Esophagus squamous epithelium (tissue), 5 donors: ENCODE results near the gene TSPEAR. TPM values are rescaled to one million over a fixed set of nuclear protein-coding genes. Genes with fewer than 3 reads are reported as not detected.

Experiments used
- DNase-seq: peaks from one replicate; lab custom pipeline; 2025; lab: John Stamatoyannopoulos, UW
- H3K27ac ChIP-seq, 4 donors: fragments of 200-600 bp; sonication (generic); one replicate each; pipeline ENCODE4 v1.5.1; 2016 to 2019; ENCODE audit warnings: mild to moderate bottlenecking in 1 of 4
- H3K27me3 ChIP-seq, 4 donors: fragments of 200-600 bp; sonication (generic); 1 replicate in 3 of 4; 2 replicates in 1 of 4; pipeline versions ENCODE4 v1.5.1 to v1.6.0; 2017 to 2021; ENCODE audit warnings: antibody characterized with exemption in 1 of 4
- H3K36me3 ChIP-seq, 3 donors: fragments of 200-600 bp; sonication (generic); one replicate each; pipeline ENCODE4 v1.5.1; 2016 to 2019
- H3K4me1 ChIP-seq, 3 donors: fragments of 200-600 bp; sonication (generic); one replicate each; pipeline ENCODE4 v1.5.1; 2017 to 2019
- H3K4me3 ChIP-seq, 4 donors: fragments of 200-600 bp; sonication (generic); 1 replicate in 3 of 4; 2 replicates in 1 of 4; pipeline ENCODE4 v1.5.1; 2016 to 2019; ENCODE audit warnings: mild to moderate bottlenecking in 2 of 4, moderate library complexity in 1 of 4
- H3K9me3 ChIP-seq, 3 donors: fragments of 200-600 bp; sonication (generic); one replicate each; pipeline ENCODE4 v1.5.1; 2016 to 2019
- CTCF ChIP-seq, 6 experiments: fragments of 450-650 bp in 4 of 6; fragments of 200-600 bp in 2 of 6; sonication (generic) in 2 of 6; IDR thresholded peaks; one replicate each; pipeline ENCODE4 v1.5.1; 2016 to 2019; ENCODE audit warnings: antibody characterized with exemption in 6 of 6, mild to moderate bottlenecking in 4 of 6, moderate library complexity in 4 of 6
- POLR2A ChIP-seq, 4 donors: fragments of 450-650 bp; IDR thresholded peaks; one replicate each; pipeline ENCODE4 v1.6.1; 2017; ENCODE audit warnings: antibody characterized with exemption in 4 of 4, mild to moderate bottlenecking in 4 of 4, moderate library complexity in 3 of 4
- WGBS, 2 donors: methylation state at CpG; one replicate each; pipeline ENCODE4 v1.1.5; 2018; 5-methylcytosine and 5-hydroxymethylcytosine counted together
- intact Hi-C: fragments of 100-400 bp; cut with DNase I; formaldehyde crosslinking; loops from one replicate; pipeline ENCODE4 v1.15.0; 2022
- total RNA-seq, 4 donors: library from RNA; depleted of rRNA; stranded (reverse); fragments of >200 nt; gene quantifications; one replicate each; pipeline ENCODE4 v1.1.0, GENCODE V29; 2016
- donor health status: DM: yes; HTN: yes; CAD: no.

Gene TSPEAR
- total RNA-seq, 4 donors from 2014 or later = not detected

- no peak for TF ChIP-seq POLR2A (IDR thresholded peaks at IDR 0.05)
- TF ChIP-seq CTCF (IDR thresholded peaks at IDR 0.05) = no peak
- intact Hi-C loops = loop anchor here (10.0 kb wide), 1 partner anchor 278 kb away; no protein-coding TSS in a partner anchor
- no peak overlapping the region for H3K4me3 ChIP-seq
- peaks cover 0 to 30% (median 0%) of the 10 kb centered on the region in 4 donors for H3K27me3 ChIP-seq
- WGBS, 2 donors = 85 to 95% methylated on average over 10 of the region's 10 CpGs
- no peak for DNase-seq
- H3K27ac ChIP-seq = no peak overlapping the region
- H3K36me3 ChIP-seq = no peaks in the 10 kb centered on the region
- no peaks in the 10 kb centered on the region for H3K4me1 ChIP-seq
- no peaks in the 10 kb centered on the region for H3K9me3 ChIP-seq
These were observed 194.6 kb downstream of the TSPEAR start for GRCh38 chr21:44516828-44517174.

DNA sequence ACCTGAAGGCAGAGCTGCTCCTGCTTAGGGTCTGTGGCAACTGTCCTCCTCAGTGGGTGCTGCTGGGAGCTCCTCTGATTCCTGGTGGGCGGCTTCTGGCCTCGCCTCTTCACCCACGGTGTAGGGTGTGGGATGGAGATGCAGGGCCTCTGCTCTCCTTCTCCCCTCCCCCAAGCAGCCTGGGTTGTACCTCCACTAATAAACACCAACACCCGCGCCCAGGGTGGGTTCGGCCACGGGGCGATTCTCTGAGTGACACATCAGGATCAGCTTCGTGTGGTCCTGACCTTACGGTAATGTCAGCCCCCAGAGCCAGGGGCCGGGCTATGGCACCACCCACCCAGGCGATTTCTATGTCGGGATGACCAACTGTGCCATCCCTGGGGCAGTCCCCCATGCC, 195.0 kb downstream of the TSPEAR start:
- no peak for TF ChIP-seq CTCF (IDR thresholded peaks at IDR 0.05)
- TF ChIP-seq POLR2A (IDR thresholded peaks at IDR 0.05) = no peak
- Histone ChIP-seq H3K4me1 (no peaks in the 10 kb centered on the region), H3K27me3 (peaks cover 0 to 32% (median 0%) of the 10 kb centered on the region in 4 donors), H3K4me3 (no peak overlapping the region), H3K36me3 (no peaks in the 10 kb centered on the region), H3K9me3 (no peaks in the 10 kb centered on the region), H3K27ac (no peak overlapping the region)
- WGBS, 2 donors = 85 to 100% methylated on average over 1 to 9 of the region's 13 CpGs
- DNase-seq = no peak
- intact Hi-C loops = loop anchor here (10.0 kb wide), 1 partner anchor 278 kb away; no protein-coding TSS in a partner anchor

DNA sequence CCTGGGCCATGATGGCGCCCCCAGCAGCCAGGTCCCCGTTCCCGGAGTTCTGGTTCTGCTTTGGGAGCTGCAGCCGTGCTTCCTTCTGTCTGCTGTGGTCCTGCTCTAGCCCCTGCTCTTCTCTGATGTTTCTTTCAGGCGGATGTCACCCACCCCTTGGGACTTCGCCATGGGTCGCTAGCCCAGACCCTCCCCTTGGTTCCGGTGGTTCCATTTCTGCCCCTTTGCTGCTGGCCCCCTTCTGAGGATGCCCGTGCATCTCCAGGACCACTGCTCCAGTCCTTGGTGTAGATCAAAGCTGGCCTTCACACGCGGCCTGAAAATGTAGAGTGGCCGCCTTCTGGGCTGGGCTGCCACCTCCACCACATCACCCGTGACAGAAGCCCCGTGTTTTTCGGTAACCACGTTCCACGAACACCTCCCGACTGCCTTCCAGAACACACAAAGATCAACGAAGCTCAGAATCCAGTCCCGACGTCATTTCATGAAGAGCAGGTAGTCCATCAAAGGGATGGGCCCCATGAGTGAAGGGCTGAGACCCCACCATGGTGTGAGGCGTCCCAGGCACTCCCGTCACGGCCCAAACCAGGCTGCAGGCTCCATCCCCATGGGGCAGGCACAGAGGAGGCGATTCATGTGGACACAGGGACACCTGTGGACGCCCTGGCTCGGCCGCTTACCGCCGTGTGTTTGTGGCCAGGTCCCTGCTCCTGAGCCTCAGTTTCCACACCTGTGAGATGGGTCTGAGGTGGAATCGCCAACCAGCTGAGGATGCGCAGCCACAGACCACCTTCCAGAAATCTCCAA, 195.8 kb downstream of the TSPEAR start:
- Histone ChIP-seq H3K9me3 (no peaks in the 10 kb centered on the region), H3K36me3 (no peaks in the 10 kb centered on the region), H3K4me1 (peaks cover 0 to 4% (median 0%) of the 10 kb centered on the region in 3 donors), H3K4me3 (no peak overlapping the region), H3K27me3 (peaks cover 0 to 32% (median 0%) of the 10 kb centered on the region in 4 donors), H3K27ac (no peak overlapping the region)
- TF ChIP-seq CTCF (IDR thresholded peaks at IDR 0.05) = no peak
- TF ChIP-seq POLR2A (IDR thresholded peaks at IDR 0.05) = no peak
- no peak for DNase-seq
- 81 to 83% methylated on average over 4 to 25 of the region's 32 CpGs for WGBS, 2 donors
- intact Hi-C loops = loop anchor here (10.0 kb wide), 1 partner anchor 279 kb away; no protein-coding TSS in a partner anchor

- intact Hi-C loops = loop anchor here (10.0 kb wide), 1 partner anchor 280 kb away; no protein-coding TSS in a partner anchor
- no peaks in the 10 kb centered on the region for H3K36me3 ChIP-seq
- WGBS, 2 donors = 65 to 68% methylated on average over 4 to 10 of the region's 11 CpGs
- no peak overlapping the region for H3K27ac ChIP-seq
- peaks cover 0 to 32% (median under 1%) of the 10 kb centered on the region in 4 donors for H3K27me3 ChIP-seq
- DNase-seq = no peak
- no peak overlapping the region for H3K4me3 ChIP-seq
- no peak for TF ChIP-seq POLR2A (IDR thresholded peaks at IDR 0.05)
- no peak for TF ChIP-seq CTCF (IDR thresholded peaks at IDR 0.05)
- H3K4me1 ChIP-seq = peaks cover 0 to 11% (median 0%) of the 10 kb centered on the region in 3 donors
- no peaks in the 10 kb centered on the region for H3K9me3 ChIP-seq
These were observed 196.5 kb downstream of the TSPEAR start for GRCh38 chr21:44514746-44515358.

DNA sequence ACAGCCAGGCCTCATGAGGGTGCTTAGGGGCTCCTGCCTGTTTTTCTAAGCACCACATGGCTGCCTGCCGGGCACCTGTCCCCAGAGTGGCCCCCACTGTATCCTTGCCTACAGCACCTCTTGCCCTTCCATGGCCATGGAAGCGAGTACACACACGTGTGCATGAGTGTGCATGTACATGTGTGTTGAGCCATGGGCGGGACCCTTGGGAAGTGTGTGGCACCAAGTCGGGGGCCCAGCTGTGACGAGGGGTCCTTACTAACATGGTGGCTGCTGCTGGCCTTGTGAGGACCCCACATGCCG, 197.2 kb downstream of the TSPEAR start:
- Histone ChIP-seq H3K9me3 (no peaks in the 10 kb centered on the region), H3K36me3 (no peaks in the 10 kb centered on the region), H3K27me3 (peaks cover 0 to 38% (median 2%) of the 10 kb centered on the region in 4 donors), H3K4me3 (no peak overlapping the region), H3K27ac (no peak overlapping the region), H3K4me1 (peaks cover 0 to 16% (median 0%) of the 10 kb centered on the region in 3 donors)
- intact Hi-C loops = loop anchor here (10.0 kb wide), 1 partner anchor 281 kb away; no protein-coding TSS in a partner anchor
- DNase-seq = no peak
- 94% methylated on average over 2 of the region's 7 CpGs; no CpG with 5 or more reads in 1 of the 2 donors for WGBS, 2 donors
- TF ChIP-seq CTCF (IDR thresholded peaks at IDR 0.05) = no peak
- no peak for TF ChIP-seq POLR2A (IDR thresholded peaks at IDR 0.05)
